ENCODE results near the gene COL12A1. TPM values are rescaled to one million over a fixed set of nuclear protein-coding genes. Genes with fewer than 3 reads are reported as not detected.

The COL12A1 gene
- total RNA-seq, 1 donor from 2014 or later, result 17.5 TPM

DNA sequence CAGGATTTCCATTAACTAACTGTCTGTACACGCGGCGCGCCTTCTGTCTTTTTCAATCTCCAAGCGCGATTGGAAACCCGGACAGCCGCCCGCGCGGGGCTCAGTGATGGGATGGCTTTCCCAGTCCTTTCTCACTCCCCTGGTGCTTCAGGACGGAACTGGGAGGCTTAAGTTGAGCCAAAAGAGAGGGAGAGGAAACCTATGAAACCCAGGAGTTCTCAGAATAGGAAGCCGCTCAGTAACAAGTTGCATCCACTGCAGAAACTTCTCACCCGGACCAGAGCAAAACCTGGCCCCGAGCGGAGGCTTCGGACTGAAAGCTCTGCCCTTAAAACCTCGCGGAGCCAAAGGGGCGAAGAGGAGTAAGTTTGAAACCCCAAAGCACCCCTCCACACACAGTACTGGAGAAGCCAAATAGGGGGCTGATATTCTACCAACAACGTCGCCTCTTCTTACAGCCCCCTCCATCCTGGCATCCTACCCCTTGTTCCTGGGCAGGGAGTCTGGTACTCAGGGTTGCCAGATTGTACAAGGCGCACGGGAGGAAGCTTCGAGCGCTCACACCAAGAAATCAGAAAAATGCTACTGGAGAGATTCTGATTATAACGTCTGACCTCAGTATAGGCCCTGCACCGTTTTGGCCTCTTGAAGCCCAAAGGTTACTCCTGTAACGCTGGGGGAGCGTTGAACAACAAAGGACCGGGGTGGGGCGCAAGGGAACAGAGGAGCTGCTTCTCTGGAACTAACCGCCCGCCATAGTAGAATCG is 906 bp upstream of the COL12A1 start:
- DNase-seq (ENCODE audit: low read depth), result no peak
- peak overlapping the region; percentile 49 for H3K4me3 ChIP-seq (ENCODE audit: low read depth, low read length)
- TF ChIP-seq CTCF (conservative IDR thresholded peaks at IDR 0.05; ENCODE audit: low read depth, low read length), result no peak

DNA sequence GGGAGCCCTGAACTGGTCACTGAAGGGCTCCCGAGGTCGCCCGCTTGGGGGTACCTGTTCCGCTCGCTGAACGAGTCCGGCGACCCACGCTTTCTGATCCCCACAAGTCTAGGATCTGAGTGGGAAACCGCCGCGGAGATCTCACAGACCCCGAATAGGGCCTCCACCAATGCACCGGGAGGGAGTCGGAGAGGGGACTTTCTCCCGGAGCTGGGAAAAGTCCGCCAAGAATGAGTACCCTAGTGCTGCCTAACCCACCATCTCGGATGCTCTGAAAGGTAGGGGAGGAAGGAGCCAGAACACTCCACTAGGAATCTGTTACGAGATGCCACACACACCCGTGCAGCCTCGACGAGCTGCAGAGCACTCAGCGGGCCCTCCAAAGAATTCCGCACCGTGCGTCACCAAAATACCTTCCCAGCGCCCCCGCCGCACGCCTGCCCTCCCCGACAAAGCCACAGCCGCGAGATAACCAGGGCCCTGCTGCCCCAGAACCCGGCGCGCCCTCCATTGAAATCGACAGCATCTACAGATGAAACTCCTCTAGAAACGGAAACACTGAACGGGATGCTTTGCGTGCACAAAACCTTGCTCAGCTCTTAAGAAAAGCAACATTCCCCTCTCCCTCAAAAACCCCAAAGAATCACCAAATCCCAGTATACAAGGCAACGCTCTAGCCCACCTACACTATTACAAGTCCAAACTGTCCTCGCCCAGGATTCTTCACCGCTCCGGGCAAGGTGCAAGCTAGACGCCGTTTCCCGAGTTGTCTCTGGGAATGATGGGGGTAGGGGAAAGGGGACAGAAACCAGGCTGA is 686 bp downstream of the COL12A1 start:
- no peak for TF ChIP-seq CTCF (conservative IDR thresholded peaks at IDR 0.05; ENCODE audit: low read depth, low read length)
- H3K4me3 ChIP-seq (ENCODE audit: low read depth, low read length), result peak overlapping the region; percentile 49
- no peak for DNase-seq (ENCODE audit: low read depth)

GRCh38 chr6:75204217-75204958 is 1.5 kb downstream of the COL12A1 start:
- peak overlapping the region; percentile 49 for H3K4me3 ChIP-seq (ENCODE audit: low read depth, low read length)
- peak; percentile 88 for TF ChIP-seq CTCF (conservative IDR thresholded peaks at IDR 0.05; ENCODE audit: low read depth, low read length)
- DNase-seq (ENCODE audit: low read depth), result no peak

GRCh38 chr6:75203721-75204120 is 2.1 kb downstream of the COL12A1 start:
- no peak for TF ChIP-seq CTCF (conservative IDR thresholded peaks at IDR 0.05; ENCODE audit: low read depth, low read length)
- DNase-seq (ENCODE audit: low read depth), result no peak
- no peak overlapping the region for H3K4me3 ChIP-seq (ENCODE audit: low read depth, low read length)

- no peak for TF ChIP-seq CTCF (conservative IDR thresholded peaks at IDR 0.05; ENCODE audit: low read depth, low read length)
- DNase-seq (ENCODE audit: low read depth), result no peak
- H3K4me3 ChIP-seq (ENCODE audit: low read depth, low read length), result no peak overlapping the region
These were observed 3.1 kb downstream of the COL12A1 start for GRCh38 chr6:75202676-75203131.

- H3K4me3 ChIP-seq (ENCODE audit: low read depth, low read length), result peak overlapping the region; percentile 56
- TF ChIP-seq CTCF (conservative IDR thresholded peaks at IDR 0.05; ENCODE audit: low read depth, low read length), result peak; percentile 41
- no peak for DNase-seq (ENCODE audit: low read depth)
These were observed 3.8 kb downstream of the COL12A1 start for GRCh38 chr6:75201901-75202672.
